PFSK-1 (cell line): ENCODE measurements around the gene DLD.

Experiments
- FOXP2 ChIP-seq: optimal IDR thresholded peaks from 2 replicates; pipeline ENCODE3; 2011; ENCODE audit warnings: borderline replicate concordance, control low read depth, inconsistent platforms; ENCODE audit not compliant: insufficient read depth; ENCODE audit errors: extremely low read length, extremely low read depth
- POLR2AphosphoS5 ChIP-seq: IDR thresholded peaks from 2 replicates; pipeline ENCODE4 v1.6.1; 2012; ENCODE audit warnings: low read depth, mild to moderate bottlenecking, control low read depth, low read length, moderate library complexity
- SIN3A ChIP-seq: IDR thresholded peaks from 2 replicates; pipeline ENCODE4 v1.6.1; 2012; ENCODE audit warnings: mild to moderate bottlenecking, low read length, moderate library complexity, borderline replicate concordance; ENCODE audit not compliant: insufficient read depth
- TAF1 ChIP-seq: IDR thresholded peaks from 2 replicates; pipeline ENCODE4 v1.6.1; 2012; ENCODE audit warnings: low read length, control low read depth, borderline replicate concordance; ENCODE audit not compliant: insufficient read depth
- TF ChIP-seq, protein P1 (sequence below), 2 experiments: IDR thresholded peaks; 2 replicates each; pipeline versions ENCODE4 v1.6.1 to v1.8.0; 2011 to 2012; ENCODE audit warnings: low read depth in 2 of 2, low read length in 2 of 2, control low read depth in 1 of 2, inconsistent platforms in 1 of 2, mild to moderate bottlenecking in 1 of 2, moderate library complexity in 1 of 2; ENCODE audit not compliant: insufficient read depth in 1 of 2

GRCh38 chr7:107931740-107932515 lies 40.9 kb downstream of the DLD start:
- no peak for TF ChIP-seq POLR2AphosphoS5
- no peak for TF ChIP-seq TAF1
- TF ChIP-seq, protein P1, sequence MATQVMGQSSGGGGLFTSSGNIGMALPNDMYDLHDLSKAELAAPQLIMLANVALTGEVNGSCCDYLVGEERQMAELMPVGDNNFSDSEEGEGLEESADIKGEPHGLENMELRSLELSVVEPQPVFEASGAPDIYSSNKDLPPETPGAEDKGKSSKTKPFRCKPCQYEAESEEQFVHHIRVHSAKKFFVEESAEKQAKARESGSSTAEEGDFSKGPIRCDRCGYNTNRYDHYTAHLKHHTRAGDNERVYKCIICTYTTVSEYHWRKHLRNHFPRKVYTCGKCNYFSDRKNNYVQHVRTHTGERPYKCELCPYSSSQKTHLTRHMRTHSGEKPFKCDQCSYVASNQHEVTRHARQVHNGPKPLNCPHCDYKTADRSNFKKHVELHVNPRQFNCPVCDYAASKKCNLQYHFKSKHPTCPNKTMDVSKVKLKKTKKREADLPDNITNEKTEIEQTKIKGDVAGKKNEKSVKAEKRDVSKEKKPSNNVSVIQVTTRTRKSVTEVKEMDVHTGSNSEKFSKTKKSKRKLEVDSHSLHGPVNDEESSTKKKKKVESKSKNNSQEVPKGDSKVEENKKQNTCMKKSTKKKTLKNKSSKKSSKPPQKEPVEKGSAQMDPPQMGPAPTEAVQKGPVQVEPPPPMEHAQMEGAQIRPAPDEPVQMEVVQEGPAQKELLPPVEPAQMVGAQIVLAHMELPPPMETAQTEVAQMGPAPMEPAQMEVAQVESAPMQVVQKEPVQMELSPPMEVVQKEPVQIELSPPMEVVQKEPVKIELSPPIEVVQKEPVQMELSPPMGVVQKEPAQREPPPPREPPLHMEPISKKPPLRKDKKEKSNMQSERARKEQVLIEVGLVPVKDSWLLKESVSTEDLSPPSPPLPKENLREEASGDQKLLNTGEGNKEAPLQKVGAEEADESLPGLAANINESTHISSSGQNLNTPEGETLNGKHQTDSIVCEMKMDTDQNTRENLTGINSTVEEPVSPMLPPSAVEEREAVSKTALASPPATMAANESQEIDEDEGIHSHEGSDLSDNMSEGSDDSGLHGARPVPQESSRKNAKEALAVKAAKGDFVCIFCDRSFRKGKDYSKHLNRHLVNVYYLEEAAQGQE (IDR thresholded peaks at IDR 0.05; ENCODE audit: insufficient read depth in 1 of 2, low read depth in 2 of 2, low read length in 2 of 2) = no peak
- TF ChIP-seq SIN3A = no peak
- no peak for TF ChIP-seq FOXP2
